OCI-LY1 (cell line): ENCODE measurements around the gene LRRC8E.

Experiments
- H2AFZ ChIP-seq: fragments of 200-600 bp; sonication (generic), shearing (Covaris generic); 2 replicates; pipeline ENCODE4 v1.6.0; 2014; ENCODE audit warnings: antibody characterized with exemption, mild to moderate bottlenecking, low read length
- H3F3A ChIP-seq: fragments of 200-600 bp; sonication (generic), shearing (Covaris generic); 2 replicates; pipeline ENCODE4 v1.6.0; 2014; ENCODE audit warnings: mild to moderate bottlenecking, antibody characterized with exemption, low read length, moderate library complexity; ENCODE audit not compliant: insufficient read depth
- H3K27ac ChIP-seq: fragments of 200-600 bp; sonication (generic); 2 replicates; pipeline ENCODE4 v1.5.1; 2014; ENCODE audit warnings: low read length, mixed run types, mild to moderate bottlenecking, low read depth; ENCODE audit not compliant: poor library complexity, severe bottlenecking
- H3K27me3 ChIP-seq: fragments of 200-600 bp; sonication (generic); 2 replicates; pipeline ENCODE4 v1.6.0; 2014; ENCODE audit warnings: antibody characterized with exemption, mild to moderate bottlenecking, low read length, moderate library complexity; ENCODE audit not compliant: insufficient read depth
- H3K36me3 ChIP-seq: fragments of 200-600 bp; sonication (generic); 2 replicates; pipeline ENCODE4 v1.6.1; 2014; ENCODE audit warnings: mild to moderate bottlenecking, antibody characterized with exemption, low read length, moderate library complexity, mixed read lengths; ENCODE audit not compliant: insufficient read depth
- H3K4me1 ChIP-seq: fragments of 200-600 bp; sonication (generic); 2 replicates; pipeline ENCODE4 v1.5.1; 2014; ENCODE audit warnings: mild to moderate bottlenecking, low read length, moderate library complexity; ENCODE audit not compliant: insufficient read depth, severe bottlenecking
- H3K4me2 ChIP-seq: fragments of 200-600 bp; sonication (generic), shearing (Covaris generic); 2 replicates; pipeline ENCODE4 v1.6.1; 2014; ENCODE audit warnings: low read length
- H3K4me3 ChIP-seq: fragments of 200-600 bp; sonication (generic); 2 replicates; pipeline ENCODE4 v1.5.1; 2014; ENCODE audit warnings: low read length, low read depth, mild to moderate bottlenecking, mixed read lengths; ENCODE audit not compliant: poor library complexity, severe bottlenecking
- H3K79me2 ChIP-seq: fragments of 200-600 bp; shearing (Covaris generic); 2 replicates; pipeline ENCODE4 v1.6.1; 2016; ENCODE audit warnings: mixed run types, low read length, mixed read lengths; ENCODE audit not compliant: insufficient read depth
- H3K9ac ChIP-seq: fragments of 200-600 bp; sonication (generic), shearing (Covaris generic); 2 replicates; pipeline ENCODE4 v1.6.1; 2014; ENCODE audit warnings: mild to moderate bottlenecking, low read length, mixed read lengths
- H3K9me2 ChIP-seq: fragments of 200-600 bp; sonication (generic), shearing (Covaris generic); 2 replicates; pipeline ENCODE4 v1.6.1; 2014; ENCODE audit warnings: low read depth, mild to moderate bottlenecking, low read length, mixed read lengths
- H3K9me3 ChIP-seq: fragments of 200-600 bp; shearing (Covaris generic); 2 replicates; pipeline ENCODE4 v1.6.1; 2014; ENCODE audit warnings: low read length, mixed read lengths
- H4K20me1 ChIP-seq: fragments of 200-600 bp; sonication (generic), shearing (Covaris generic); 2 replicates; pipeline ENCODE4 v1.6.0; 2016; ENCODE audit warnings: mild to moderate bottlenecking, low read length; ENCODE audit not compliant: insufficient read depth
- CTCF ChIP-seq: fragments of 200-600 bp; sonication (generic), shearing (Covaris generic); IDR thresholded peaks from 2 replicates; pipeline ENCODE4 v1.5.1; 2017; ENCODE audit warnings: mild to moderate bottlenecking, antibody characterized with exemption, low read length, moderate library complexity, mixed read lengths
- EZH2 ChIP-seq: fragments of 200-600 bp; sonication (generic), shearing (Covaris generic); IDR thresholded peaks from 2 replicates; pipeline ENCODE4 v1.8.0; 2017; ENCODE audit warnings: borderline replicate concordance, mixed run types, mild to moderate bottlenecking, antibody characterized with exemption, low read length, moderate library complexity, mixed read lengths

Gene LRRC8E

GRCh38 chr19:7918615-7919421, 30.5 kb downstream of the LRRC8E start:
- peaks cover 47% of the 10 kb centered on the region for H3K4me1 ChIP-seq
- H3K9me2 ChIP-seq, result no peaks in the 10 kb centered on the region
- TF ChIP-seq CTCF, result no peak
- no peak for TF ChIP-seq EZH2
- no peak overlapping the region; the same call in 1 of the 2 replicates for H3K9ac ChIP-seq
- H3K36me3 ChIP-seq, result peaks cover 12% of the 10 kb centered on the region; the same call in 1 of the 2 replicates
- peaks cover 4% of the 10 kb centered on the region; the same call in 1 of the 2 replicates for H3K27me3 ChIP-seq
- H3K27ac ChIP-seq, result no peak overlapping the region
- no peak overlapping the region for H2AFZ ChIP-seq
- H3K4me3 ChIP-seq, result peak overlapping the region; percentile 75
- H3K79me2 ChIP-seq, result no peaks in the 10 kb centered on the region
- H3F3A ChIP-seq, result no peaks in the 10 kb centered on the region
- peak overlapping the region; percentile 96 for H3K4me2 ChIP-seq
- no peaks in the 10 kb centered on the region for H3K9me3 ChIP-seq
- no peaks in the 10 kb centered on the region for H4K20me1 ChIP-seq

- Histone ChIP-seq H3K79me2 (no peaks in the 10 kb centered on the region), H2AFZ (peak within 1 kb of the TSS; percentile 84; the same call in 1 of the 2 replicates), H3K36me3 (peaks cover 12% of the 10 kb centered on the region; the same call in 1 of the 2 replicates), H3K9me2 (no peaks in the 10 kb centered on the region), H3K4me2 (peak within 1 kb of the TSS; percentile 96), H3K9ac (peak within 1 kb of the TSS; percentile 78), H3K27ac (no peak within 1 kb of the TSS), H3K27me3 (peaks cover 4% of the 10 kb centered on the region; the same call in 1 of the 2 replicates), H3K9me3 (no peaks in the 10 kb centered on the region), H4K20me1 (no peaks in the 10 kb centered on the region), H3K4me1 (peaks cover 47% of the 10 kb centered on the region), H3F3A (no peaks in the 10 kb centered on the region), H3K4me3 (peak within 1 kb of the TSS; percentile 75)
- TF ChIP-seq CTCF (no peak), EZH2 (no peak)
Measured at GRCh38 chr19:7919610-7920518, 31.6 kb downstream of the LRRC8E start, which contains the start of gene SNAPC2. Gene SNAPC2 (plus strand): TSS chr19:7920338. CDS start chr19:7920367, 29 bp downstream.

- H3K79me2 ChIP-seq, result no peaks in the 10 kb centered on the region
- H3K4me2 ChIP-seq, result peak overlapping the region; percentile 96
- peaks cover 47% of the 10 kb centered on the region for H3K4me1 ChIP-seq
- H3K9me2 ChIP-seq, result no peaks in the 10 kb centered on the region
- TF ChIP-seq CTCF, result no peak
- no peak for TF ChIP-seq EZH2
- no peaks in the 10 kb centered on the region; the same call in 1 of the 2 replicates for H3K27me3 ChIP-seq
- no peaks in the 10 kb centered on the region for H4K20me1 ChIP-seq
- no peaks in the 10 kb centered on the region for H3K9me3 ChIP-seq
- H3K4me3 ChIP-seq, result peak overlapping the region; percentile 75
- peak overlapping the region; percentile 73 for H3K9ac ChIP-seq
- H3K36me3 ChIP-seq, result peaks cover 12% of the 10 kb centered on the region; the same call in 1 of the 2 replicates
- no peak overlapping the region for H2AFZ ChIP-seq
- H3F3A ChIP-seq, result no peaks in the 10 kb centered on the region
- H3K27ac ChIP-seq, result no peak overlapping the region
Measured at GRCh38 chr19:7920519-7921301, 32.4 kb downstream of the LRRC8E start.
